Lower leg skin (tissue), 4 donors: ENCODE data around the gene FAM83G. TPM values are rescaled to one million over a fixed set of nuclear protein-coding genes. Genes with fewer than 3 reads are reported as not detected.

Experiments used
- DNase-seq, 2 donors: peaks; one replicate each; pipeline ENCODE4 v3.0.0-alpha.2; 2019; ENCODE audit warnings: low spot score in 2 of 2
- H3K4me3 ChIP-seq: fragments of 200-600 bp; sonication (generic); 2 replicates; pipeline ENCODE4 v1.5.1; 2017; ENCODE audit warnings: mild to moderate bottlenecking, low read depth; ENCODE audit not compliant: poor library complexity, severe bottlenecking
- CTCF ChIP-seq, 3 donors: fragments of 450-650 bp; IDR thresholded peaks; one replicate each; pipeline ENCODE4 v1.5.1; 2016; ENCODE audit warnings: antibody characterized with exemption in 3 of 3, mild to moderate bottlenecking in 3 of 3, moderate library complexity in 2 of 3
- POLR2A ChIP-seq, 2 donors: fragments of 450-650 bp; IDR thresholded peaks; one replicate each; pipeline ENCODE4 v1.6.1; 2016 to 2017; ENCODE audit warnings: antibody characterized with exemption in 2 of 2, mild to moderate bottlenecking in 1 of 2, moderate library complexity in 1 of 2
- WGBS, 2 donors: methylation state at CpG; one replicate each; pipeline ENCODE4 v1.1.5; 2018; 5-methylcytosine and 5-hydroxymethylcytosine counted together
- intact Hi-C: fragments of 100-400 bp; cut with DNase I; formaldehyde crosslinking; loops from one replicate; pipeline ENCODE4 v1.15.0; 2023; ENCODE audit warnings: low total_unique reads
- total RNA-seq, 4 donors: library from RNA; depleted of rRNA; stranded (reverse); fragments of >200 nt; gene quantifications; one replicate each; pipeline ENCODE4 v1.1.0, GENCODE V29; 2016

FAM83G gene
- total RNA-seq, 4 donors from 2014 or later: 131 to 298 (median 190) TPM

GRCh38 chr17:19010729-19011505 is 6.4 kb upstream of the FAM83G start:
- 47 to 59% methylated on average over 11 of the region's 11 CpGs for WGBS, 2 donors

GRCh38 chr17:19009970-19010369 is 5.4 kb upstream of the FAM83G start:
- intact Hi-C loops: no loop called here
- DNase-seq: no peak
- TF ChIP-seq POLR2A (IDR thresholded peaks at IDR 0.05): no peak
- TF ChIP-seq CTCF (IDR thresholded peaks at IDR 0.05): no peak
- no peak overlapping the region for H3K4me3 ChIP-seq
- WGBS, 2 donors: 86 to 90% methylated on average over 12 of the region's 12 CpGs

More at GRCh38 chr17:19010729-19011505, 6.4 kb upstream of the FAM83G start:
- no peak for DNase-seq
- intact Hi-C loops: no loop called here
- TF ChIP-seq POLR2A (IDR thresholded peaks at IDR 0.05) (no peak), CTCF (IDR thresholded peaks at IDR 0.05) (no peak)
- no peak overlapping the region for H3K4me3 ChIP-seq

DNA sequence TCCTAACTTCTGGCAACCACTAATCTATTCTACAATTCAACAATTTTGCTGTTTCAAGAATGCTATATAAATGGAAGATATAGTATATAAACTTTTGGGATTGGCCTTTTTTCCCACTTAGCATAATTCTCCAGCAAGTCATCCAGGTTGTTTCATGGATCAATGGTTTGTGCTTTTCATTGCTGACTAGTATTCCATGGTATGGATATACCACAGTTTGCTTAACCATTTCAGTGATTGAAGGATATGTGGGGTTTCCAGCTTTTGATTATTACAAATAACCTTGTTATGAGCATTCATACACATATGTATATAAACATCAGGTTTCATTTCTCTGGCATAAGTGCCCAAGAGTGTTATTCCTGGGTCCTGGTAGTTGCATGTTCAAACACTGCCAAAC is 2.1 kb upstream of the FAM83G start:
- intact Hi-C loops: no loop called here
- TF ChIP-seq CTCF (IDR thresholded peaks at IDR 0.05): no peak
- no peak for TF ChIP-seq POLR2A (IDR thresholded peaks at IDR 0.05)
- no peak for DNase-seq
- no peak overlapping the region for H3K4me3 ChIP-seq

GRCh38 chr17:19005789-19006430 is 1.3 kb upstream of the FAM83G start:
- 82% methylated on average over 4 of the region's 4 CpGs for WGBS, 2 donors

DNA sequence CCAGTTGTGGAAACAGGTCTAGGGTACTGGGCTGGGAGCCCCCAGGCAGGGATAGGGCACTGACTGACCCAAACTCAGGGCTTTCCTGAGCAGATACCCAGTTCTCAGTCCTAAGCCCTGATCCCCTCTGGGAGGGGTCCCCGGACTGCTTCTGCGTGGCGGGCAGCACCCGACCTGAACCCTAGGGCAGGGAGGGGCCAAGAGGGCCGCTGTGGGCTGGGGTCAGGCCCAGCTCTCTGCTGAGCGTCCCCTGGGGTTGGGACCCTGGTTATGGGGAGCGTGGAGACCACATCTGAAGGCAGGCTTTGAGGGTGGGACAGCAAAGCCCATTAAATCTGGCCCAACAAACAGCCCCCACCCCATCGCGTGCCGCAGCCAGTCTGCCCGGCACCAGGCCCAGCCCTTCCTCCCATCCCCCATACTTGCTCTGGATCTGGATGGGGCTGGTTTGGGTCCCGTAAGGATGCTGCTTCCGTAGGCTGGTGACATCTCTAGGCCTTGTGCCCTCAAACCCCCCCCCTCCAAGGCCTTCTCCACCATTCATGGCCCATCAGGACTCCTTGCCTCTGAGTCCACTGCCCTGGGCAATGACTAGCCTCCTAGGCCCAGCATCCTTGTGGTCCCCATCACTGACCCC is 691 bp upstream of the FAM83G start:
- intact Hi-C loops: no loop called here
- DNase-seq: no peak
- WGBS, 2 donors: 51 to 80% methylated on average over 13 of the region's 13 CpGs
- TF ChIP-seq CTCF (IDR thresholded peaks at IDR 0.05) (no peak), POLR2A (IDR thresholded peaks at IDR 0.05) (no peak)
- H3K4me3 ChIP-seq: no peak overlapping the region

More at GRCh38 chr17:19005789-19006430, 1.3 kb upstream of the FAM83G start:
- intact Hi-C loops: no loop called here
- no peak for DNase-seq
- TF ChIP-seq POLR2A (IDR thresholded peaks at IDR 0.05): no peak
- no peak for TF ChIP-seq CTCF (IDR thresholded peaks at IDR 0.05)
- no peak overlapping the region for H3K4me3 ChIP-seq
